Kidney (tissue), 14 donors: ENCODE data around the gene SGCA. TPM values are rescaled to one million over a fixed set of nuclear protein-coding genes. Genes with fewer than 3 reads are reported as not detected.

Source experiments
- DNase-seq, 5 donors: peaks; one replicate each; pipeline ENCODE4 v3.0.0-alpha.2; 2013 to 2020
- FAIRE-seq: peaks from 2 replicates; lab custom pipeline; 2012; peaks lifted over from hg19 to GRCh38; lab: Jason Lieb, UNC
- H3K27ac ChIP-seq, 2 donors: one replicate each; pipeline ENCODE4 v1.7.0; 2013; ENCODE audit warnings: low read depth in 2 of 2, low read length in 2 of 2, inconsistent platforms in 1 of 2
- H3K27me3 ChIP-seq: one replicate; pipeline ENCODE4 v1.7.1; 2013; ENCODE audit warnings: low read length, inconsistent platforms; ENCODE audit not compliant: control insufficient read depth, insufficient read depth
- H3K36me3 ChIP-seq, 3 donors: one replicate each; pipeline versions ENCODE4 v1.7.0 to v1.7.1; 2013; ENCODE audit warnings: low read length in 3 of 3, control low read depth in 1 of 3, inconsistent platforms in 1 of 3; ENCODE audit not compliant: insufficient read depth in 3 of 3, control insufficient read depth in 2 of 3
- H3K4me1 ChIP-seq, 3 donors: one replicate each; pipeline versions ENCODE4 v1.7.0 to v1.7.1; 2013; ENCODE audit warnings: low read length in 3 of 3, inconsistent platforms in 1 of 3, low read depth in 1 of 3; ENCODE audit not compliant: control insufficient read depth in 2 of 3, insufficient read depth in 2 of 3
- H3K4me3 ChIP-seq, 3 donors: one replicate each; pipeline versions ENCODE4 v1.7.0 to v1.8.1; 2013; ENCODE audit warnings: low read length in 3 of 3, control low read depth in 1 of 3, inconsistent platforms in 1 of 3
- H3K9ac ChIP-seq, 3 donors: one replicate each; pipeline versions ENCODE4 v1.7.0 to v1.7.1; 2013; ENCODE audit warnings: low read length in 3 of 3, control low read depth in 1 of 3, inconsistent platforms in 1 of 3
- H3K9me3 ChIP-seq, 3 donors: one replicate each; pipeline versions ENCODE4 v1.7.0 to v1.7.1; 2013; ENCODE audit warnings: low read length in 3 of 3, control low read depth in 1 of 3, inconsistent platforms in 1 of 3; ENCODE audit not compliant: control insufficient read depth in 2 of 3, insufficient read depth in 1 of 3
- intact Hi-C: fragments of 100-400 bp; cut with DNase I; formaldehyde crosslinking; loops from one replicate; pipeline ENCODE4 v1.11.1; 2022
- polyA plus RNA-seq: library from polyadenylated mRNA; stranded (reverse); fragments of 350-450 nt; fragmentation: Illumina TruSeq; extraction: RNeasy Lipid Tissue Mini Kit (QIAGEN cat#74804); gene quantifications from one replicate; pipeline ENCODE4 v1.2.3, GENCODE V29; 2014; ENCODE audit warnings: low read depth, low replicate concordance; ENCODE audit not compliant: insufficient read depth
- total RNA-seq: library from RNA; stranded (reverse); fragmentation: NEBNext Ultra II Directional; extraction: Animal tissue kit (Norgen Biotek cat#: 25700); gene quantifications from one replicate; pipeline ENCODE4 v1.2.1, GENCODE V29; 2021
- TF ChIP-seq, protein P1 (sequence below): IDR thresholded peaks from 3 replicates; pipeline ENCODE4 v1.5.1; 2012; ENCODE audit warnings: mild to moderate bottlenecking, moderate library complexity, borderline replicate concordance; ENCODE audit not compliant: insufficient read depth; ENCODE audit errors: extremely low read depth
- donor health status: control.
- donor health status: control.
- donor health status: control.
- donor health status: control.
- donor health status: control.
- donor health status: DM: yes; HTN: yes; CAD: no.
- donor health status: Normal renal cell carcinoma (clear cell type).

SGCA gene
- total and polyA plus RNA-seq, 2 donors from 2014 or later, result 4.2 to 5.5 TPM

DNA sequence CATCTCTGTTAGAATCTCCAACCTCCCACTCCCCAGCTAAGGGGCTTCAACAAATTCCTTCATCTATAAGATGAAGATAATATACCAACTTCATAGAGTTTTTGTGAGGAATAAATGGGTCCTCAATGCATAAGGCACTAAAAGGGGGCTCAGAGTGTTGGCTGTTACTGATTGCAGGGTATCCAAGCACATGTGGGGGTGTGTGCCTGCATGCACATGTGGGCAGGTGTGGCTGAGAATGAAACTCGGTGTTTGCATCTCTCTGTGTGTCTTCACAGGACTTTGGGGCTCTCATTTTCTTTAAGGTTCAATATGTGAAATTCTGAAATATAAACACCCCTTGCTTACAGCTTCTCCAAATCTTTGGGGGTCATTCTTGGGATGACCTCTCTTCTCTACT, 11.2 kb upstream of the SGCA start:
- no peak for DNase-seq

DNA sequence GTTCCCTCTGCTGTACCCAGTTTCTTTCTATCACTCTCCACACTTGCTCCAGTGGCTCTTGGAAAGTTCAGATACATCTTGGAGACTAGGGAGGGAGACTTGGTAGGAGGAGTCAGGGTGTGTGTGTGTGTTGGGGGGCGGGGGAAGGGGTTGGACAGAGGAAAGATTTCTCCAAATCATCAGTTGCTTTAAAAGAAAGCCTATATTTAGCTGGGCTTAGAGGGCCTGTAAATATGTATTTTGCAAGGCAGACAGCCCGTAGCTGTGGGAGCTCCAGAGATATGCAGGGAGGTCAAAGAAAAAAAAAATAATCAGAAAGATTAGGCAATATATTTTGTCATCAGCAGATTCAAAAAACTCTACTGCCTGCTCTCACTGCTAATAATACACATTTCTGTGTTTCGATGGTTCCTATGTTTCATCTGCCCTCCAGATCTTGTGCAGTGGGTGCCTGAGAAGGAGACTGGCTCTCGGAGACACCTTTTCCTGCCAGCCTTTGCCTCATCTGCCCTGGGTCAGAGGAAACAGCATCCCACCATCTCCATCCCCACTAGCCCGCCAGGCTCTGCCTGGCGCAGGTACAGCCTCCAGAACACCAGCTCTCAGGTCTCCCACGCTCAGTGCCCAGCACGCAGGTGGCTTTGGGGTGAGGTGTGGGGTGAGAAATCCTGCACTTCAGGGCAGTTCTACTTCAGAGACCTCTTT, 10.5 kb upstream of the SGCA start:
- DNase-seq, result peak in 2 of 5 donors; percentile 69 to 72
- no peaks in the 10 kb centered on the region for H3K27me3 ChIP-seq
- H3K36me3 ChIP-seq, result no peaks in the 10 kb centered on the region
- TF ChIP-seq, protein P1, sequence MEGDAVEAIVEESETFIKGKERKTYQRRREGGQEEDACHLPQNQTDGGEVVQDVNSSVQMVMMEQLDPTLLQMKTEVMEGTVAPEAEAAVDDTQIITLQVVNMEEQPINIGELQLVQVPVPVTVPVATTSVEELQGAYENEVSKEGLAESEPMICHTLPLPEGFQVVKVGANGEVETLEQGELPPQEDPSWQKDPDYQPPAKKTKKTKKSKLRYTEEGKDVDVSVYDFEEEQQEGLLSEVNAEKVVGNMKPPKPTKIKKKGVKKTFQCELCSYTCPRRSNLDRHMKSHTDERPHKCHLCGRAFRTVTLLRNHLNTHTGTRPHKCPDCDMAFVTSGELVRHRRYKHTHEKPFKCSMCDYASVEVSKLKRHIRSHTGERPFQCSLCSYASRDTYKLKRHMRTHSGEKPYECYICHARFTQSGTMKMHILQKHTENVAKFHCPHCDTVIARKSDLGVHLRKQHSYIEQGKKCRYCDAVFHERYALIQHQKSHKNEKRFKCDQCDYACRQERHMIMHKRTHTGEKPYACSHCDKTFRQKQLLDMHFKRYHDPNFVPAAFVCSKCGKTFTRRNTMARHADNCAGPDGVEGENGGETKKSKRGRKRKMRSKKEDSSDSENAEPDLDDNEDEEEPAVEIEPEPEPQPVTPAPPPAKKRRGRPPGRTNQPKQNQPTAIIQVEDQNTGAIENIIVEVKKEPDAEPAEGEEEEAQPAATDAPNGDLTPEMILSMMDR, result no peak
- H3K9ac ChIP-seq, result no peak overlapping the region
- intact Hi-C loops, result no loop called here
- H3K4me1 ChIP-seq, result peaks cover 0 to 21% (median 15%) of the 10 kb centered on the region in 3 donors
- no peaks in the 10 kb centered on the region for H3K9me3 ChIP-seq
- no peak overlapping the region for H3K4me3 ChIP-seq
- H3K27ac ChIP-seq, result peak overlapping the region; percentile 59 to 69
- no peak for FAIRE-seq

More for the DNA sequence above, 11.2 kb upstream of the SGCA start:
- Histone ChIP-seq H3K4me1 (peaks cover 0 to 21% (median 15%) of the 10 kb centered on the region in 3 donors), H3K27ac (no peak overlapping the region), H3K4me3 (no peak overlapping the region), H3K9me3 (no peaks in the 10 kb centered on the region), H3K9ac (no peak overlapping the region), H3K36me3 (no peaks in the 10 kb centered on the region), H3K27me3 (no peaks in the 10 kb centered on the region)
- intact Hi-C loops, result no loop called here
- TF ChIP-seq, protein P1, result no peak
- no peak for FAIRE-seq

DNA sequence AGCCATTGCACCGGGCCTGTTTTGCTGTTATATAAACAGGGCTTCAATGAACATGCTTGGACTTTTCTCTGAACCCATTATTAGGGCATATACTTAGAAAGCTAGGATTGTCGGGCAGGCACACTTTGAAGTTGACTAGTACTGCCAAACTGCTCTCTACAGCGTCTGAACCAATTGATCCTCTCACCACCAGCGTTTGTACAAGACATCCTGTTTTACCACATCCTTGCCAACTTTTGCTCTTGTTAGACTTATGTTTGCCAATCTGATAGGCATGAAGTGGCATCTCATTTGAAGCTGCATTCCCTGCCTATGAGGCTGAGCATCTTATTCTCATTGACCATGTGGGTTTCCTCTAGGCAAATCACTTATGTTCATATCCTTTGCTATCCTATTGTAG, 7.9 kb upstream of the SGCA start:
- Histone ChIP-seq H3K27ac (no peak overlapping the region), H3K36me3 (no peaks in the 10 kb centered on the region), H3K9me3 (no peaks in the 10 kb centered on the region), H3K9ac (no peak overlapping the region), H3K4me3 (no peak overlapping the region), H3K27me3 (no peaks in the 10 kb centered on the region), H3K4me1 (peaks cover 0 to 17% (median 10%) of the 10 kb centered on the region in 3 donors)
- FAIRE-seq (no peak), DNase-seq (no peak)
- TF ChIP-seq, protein P1, result no peak
- intact Hi-C loops, result no loop called here
